Ishikawa (cell line): Measurements from ENCODE around the gene ADD2.

ENCODE experiments used
- CEBPB ChIP-seq: IDR thresholded peaks from 2 replicates; pipeline ENCODE4 v1.6.1; 2012
- CREB1 ChIP-seq: IDR thresholded peaks from 2 replicates; pipeline ENCODE4 v1.6.1; 2012; ENCODE audit warnings: low read depth
- EGR1 ChIP-seq: IDR thresholded peaks from 2 replicates; pipeline ENCODE4 v1.6.1; 2012
- EP300 ChIP-seq: IDR thresholded peaks from 2 replicates; pipeline ENCODE4 v1.6.1; 2012; ENCODE audit warnings: borderline replicate concordance
- FOXM1 ChIP-seq: IDR thresholded peaks from 2 replicates; pipeline ENCODE4 v1.6.1; 2012; ENCODE audit warnings: low read depth, borderline replicate concordance
- MAX ChIP-seq: IDR thresholded peaks from 2 replicates; pipeline ENCODE4 v1.6.1; 2012
- NFIC ChIP-seq: IDR thresholded peaks from 2 replicates; pipeline ENCODE4 v1.6.1; 2012
- RAD21 ChIP-seq: IDR thresholded peaks from 2 replicates; pipeline ENCODE4 v1.6.1; 2012; ENCODE audit warnings: low read depth
- TAF1 ChIP-seq: IDR thresholded peaks from 2 replicates; pipeline ENCODE4 v1.6.1; 2012; ENCODE audit warnings: low read depth, mild to moderate bottlenecking
- TCF12 ChIP-seq: IDR thresholded peaks from 2 replicates; pipeline ENCODE4 v1.6.1; 2012; ENCODE audit warnings: low read depth
- YY1 ChIP-seq: IDR thresholded peaks from 2 replicates; pipeline ENCODE4 v1.6.1; 2012; ENCODE audit warnings: low read depth
- ZBTB7A ChIP-seq: IDR thresholded peaks from 2 replicates; pipeline ENCODE4 v1.6.1; 2012; ENCODE audit warnings: low read depth

DNA sequence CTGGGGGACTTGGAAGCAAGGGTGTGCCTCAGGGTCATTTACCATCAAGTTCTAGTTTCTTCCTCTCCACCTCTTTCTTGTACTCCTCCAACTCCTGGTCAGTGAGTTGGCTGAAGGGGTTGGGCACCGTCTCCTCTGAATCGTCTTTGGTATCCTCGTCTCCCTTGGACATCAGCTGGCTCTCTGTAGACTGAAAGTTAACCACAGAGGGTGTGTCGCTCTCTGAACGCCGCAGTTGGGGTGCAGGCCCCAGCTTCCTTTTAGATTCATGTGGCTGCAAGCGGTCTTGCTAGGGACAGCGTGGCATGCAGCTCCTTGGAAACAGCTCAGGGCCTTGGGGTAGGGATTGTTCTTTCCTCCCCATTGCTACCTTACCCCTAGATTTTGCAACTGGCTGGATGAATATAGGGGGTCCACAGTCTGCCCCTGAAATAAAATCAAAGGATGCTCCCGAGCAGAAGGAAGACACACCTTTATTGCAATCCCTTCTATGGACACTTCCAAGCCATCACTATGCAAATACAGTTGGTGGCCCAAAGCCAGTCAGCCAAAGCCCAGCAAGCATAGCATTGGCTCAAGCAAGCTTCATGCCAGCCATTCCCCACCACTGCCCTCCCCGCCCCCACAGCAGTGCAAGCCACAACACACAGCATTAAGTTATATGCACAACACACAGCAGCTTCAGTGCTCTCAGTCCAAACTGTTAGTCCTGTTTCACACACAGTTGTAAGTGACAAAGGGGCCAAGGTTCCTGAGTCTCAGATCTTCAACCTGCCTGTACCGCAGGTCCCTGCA is 93.2 kb downstream of the ADD2 start:
- TF ChIP-seq TAF1 (no peak), EP300 (no peak), TCF12 (no peak), YY1 (no peak), RAD21 (no peak), FOXM1 (no peak), ZBTB7A (no peak), CREB1 (no peak), MAX (no peak), CEBPB (no peak), NFIC (no peak), EGR1 (no peak)
